ENCODE measurements around the gene CHRNB4. TPM values are rescaled to one million over a fixed set of nuclear protein-coding genes. Genes with fewer than 3 reads are reported as not detected.
A peak's percentile ranks its signal among the peaks of the same experiment; 100 is the strongest.

Gene CHRNB4
- total RNA-seq, 1 donor from 2014 or later = not detected

- Mint-ChIP-seq H3K9me3 (no peaks in the 10 kb centered on the region), H3K4me1 (ENCODE audit: low read depth) (no peaks in the 10 kb centered on the region), H3K27ac (no peak overlapping the region), H3K27me3 (ENCODE audit: insufficient read depth) (peaks cover 39% of the 10 kb centered on the region), H3K4me3 (no peak overlapping the region), H3K36me3 (ENCODE audit: low read depth) (no peaks in the 10 kb centered on the region)
- intact Hi-C loops (cut with micrococcal nuclease) = no loop called here
- no peak for DNase-seq (ENCODE audit: low spot score)
Observed at GRCh38 chr15:78624651-78625590, 16.1 kb downstream of the CHRNB4 start.

DNA sequence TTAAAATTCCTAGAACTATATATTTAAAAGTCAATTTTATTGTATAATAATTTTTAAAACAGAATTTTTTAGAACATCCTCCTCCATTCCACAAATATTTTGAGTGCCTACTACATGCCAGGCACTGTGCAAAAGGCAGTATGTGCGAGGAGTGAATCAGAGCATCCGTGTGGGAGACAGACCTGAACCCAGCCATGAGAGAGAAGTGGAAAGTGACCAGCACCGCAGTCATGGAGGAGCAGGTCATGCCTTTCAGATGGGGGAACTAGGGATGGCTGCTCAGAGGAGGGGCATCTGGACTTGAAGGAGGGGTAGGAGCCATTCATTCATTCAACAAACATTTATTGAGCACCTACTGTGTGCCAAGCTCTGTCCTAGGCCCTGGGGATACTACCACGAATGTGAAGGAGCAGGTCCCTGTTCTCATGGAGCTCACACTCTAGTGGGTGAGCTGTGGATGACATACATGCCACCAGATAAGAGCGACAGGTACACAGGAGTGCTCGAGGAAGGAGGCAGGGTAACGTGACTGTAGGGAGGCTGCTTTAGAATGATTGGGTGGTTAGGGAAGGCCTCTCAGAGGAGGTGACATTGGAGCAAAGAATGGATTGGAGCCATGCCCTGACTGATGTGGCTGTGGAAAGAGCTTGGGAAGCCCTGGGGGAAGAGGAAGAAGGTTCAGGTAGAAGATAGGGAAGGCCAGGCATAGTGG is 17.1 kb downstream of the CHRNB4 start:
- intact Hi-C loops (cut with micrococcal nuclease) = no loop called here
- no peak overlapping the region for H3K4me3 Mint-ChIP-seq
- H3K9me3 Mint-ChIP-seq = no peaks in the 10 kb centered on the region
- no peak for DNase-seq (ENCODE audit: low spot score)
- no peaks in the 10 kb centered on the region for H3K4me1 Mint-ChIP-seq (ENCODE audit: low read depth)
- H3K27me3 Mint-ChIP-seq (ENCODE audit: insufficient read depth) = peaks cover 49% of the 10 kb centered on the region
- H3K27ac Mint-ChIP-seq = no peak overlapping the region
- H3K36me3 Mint-ChIP-seq (ENCODE audit: low read depth) = no peaks in the 10 kb centered on the region

DNA sequence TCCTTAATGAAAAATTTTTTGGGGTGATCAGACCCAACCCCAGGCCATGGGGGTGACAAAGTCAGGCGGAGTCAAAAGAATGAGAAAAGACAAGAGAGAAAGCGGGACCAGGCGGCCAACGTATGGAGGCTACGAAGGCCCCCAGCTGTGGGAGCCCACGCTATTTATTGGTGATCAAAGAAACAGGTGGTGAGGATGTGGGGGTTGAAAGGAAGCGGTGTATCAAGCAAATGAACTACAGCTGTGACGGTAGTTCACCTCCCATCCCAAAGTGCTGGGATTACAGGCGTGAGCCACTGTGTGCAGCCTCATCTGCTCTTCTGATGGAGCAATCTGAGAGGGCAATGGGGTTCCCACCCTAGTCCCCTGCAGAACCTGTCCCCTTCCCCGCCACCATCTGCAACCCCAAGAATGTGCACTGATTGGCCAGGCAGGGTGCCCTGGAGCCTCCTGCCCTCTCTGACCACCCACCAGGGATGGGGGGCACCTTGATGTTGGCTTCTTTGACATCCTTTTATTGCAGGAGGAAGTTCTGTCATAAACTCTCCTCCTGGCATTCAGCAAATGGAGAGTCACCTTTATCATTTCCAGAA is 19.1 kb downstream of the CHRNB4 start:
- Mint-ChIP-seq H3K9me3 (no peaks in the 10 kb centered on the region), H3K36me3 (ENCODE audit: low read depth) (no peaks in the 10 kb centered on the region), H3K4me1 (ENCODE audit: low read depth) (no peaks in the 10 kb centered on the region), H3K27me3 (ENCODE audit: insufficient read depth) (peaks cover 49% of the 10 kb centered on the region), H3K27ac (no peak overlapping the region), H3K4me3 (no peak overlapping the region)
- DNase-seq (ENCODE audit: low spot score) = no peak
- intact Hi-C loops (cut with micrococcal nuclease) = no loop called here

GRCh38 chr15:78620527-78621421 is 20.2 kb downstream of the CHRNB4 start, which contains the start of gene CHRNA3:
Gene CHRNA3 (minus strand): TSS chr15:78620996. CDS start chr15:78620794, 202 bp downstream.
- Mint-ChIP-seq H3K4me1 (ENCODE audit: low read depth) (no peaks in the 10 kb centered on the region), H3K27me3 (ENCODE audit: insufficient read depth) (peaks cover 48% of the 10 kb centered on the region)
- DNase-seq (ENCODE audit: low spot score) = no peak

GRCh38 chr15:78620021-78620526 is 20.9 kb downstream of the CHRNB4 start:
- Mint-ChIP-seq H3K27ac (no peak overlapping the region), H3K27me3 (ENCODE audit: insufficient read depth) (peaks cover 48% of the 10 kb centered on the region), H3K4me3 (no peak overlapping the region), H3K9me3 (no peaks in the 10 kb centered on the region), H3K4me1 (ENCODE audit: low read depth) (no peaks in the 10 kb centered on the region), H3K36me3 (ENCODE audit: low read depth) (no peaks in the 10 kb centered on the region)
- intact Hi-C loops (cut with micrococcal nuclease) = no loop called here
- DNase-seq (ENCODE audit: low spot score) = no peak

More at GRCh38 chr15:78620527-78621421, 20.2 kb downstream of the CHRNB4 start, which contains the start of gene CHRNA3:
- intact Hi-C loops (cut with micrococcal nuclease) = no loop called here
- Mint-ChIP-seq H3K4me3 (no peak within 1 kb of the TSS), H3K27ac (no peak within 1 kb of the TSS), H3K9me3 (no peaks in the 10 kb centered on the region), H3K36me3 (ENCODE audit: low read depth) (no peaks in the 10 kb centered on the region)

- Mint-ChIP-seq H3K4me3 (no peak overlapping the region), H3K9me3 (no peaks in the 10 kb centered on the region), H3K27me3 (ENCODE audit: insufficient read depth) (peaks cover 52% of the 10 kb centered on the region), H3K36me3 (ENCODE audit: low read depth) (no peaks in the 10 kb centered on the region), H3K4me1 (ENCODE audit: low read depth) (no peaks in the 10 kb centered on the region), H3K27ac (no peak overlapping the region)
- DNase-seq (ENCODE audit: low spot score) = no peak
- intact Hi-C loops (cut with micrococcal nuclease) = no loop called here
Observed at GRCh38 chr15:78619022-78619950, 21.7 kb downstream of the CHRNB4 start.

GRCh38 chr15:78618490-78618934 is 22.5 kb downstream of the CHRNB4 start:
- Mint-ChIP-seq H3K4me1 (ENCODE audit: low read depth) (no peaks in the 10 kb centered on the region), H3K27me3 (ENCODE audit: insufficient read depth) (peaks cover 50% of the 10 kb centered on the region), H3K27ac (peak overlapping the region; percentile 61), H3K9me3 (no peaks in the 10 kb centered on the region), H3K36me3 (ENCODE audit: low read depth) (no peaks in the 10 kb centered on the region), H3K4me3 (no peak overlapping the region)
- peak; percentile 63 for DNase-seq (ENCODE audit: low spot score)
- intact Hi-C loops (cut with micrococcal nuclease) = loop anchor here (1.0 kb wide), 2 partner anchors 91 to 133 kb away; no protein-coding TSS in a partner anchor

DNA sequence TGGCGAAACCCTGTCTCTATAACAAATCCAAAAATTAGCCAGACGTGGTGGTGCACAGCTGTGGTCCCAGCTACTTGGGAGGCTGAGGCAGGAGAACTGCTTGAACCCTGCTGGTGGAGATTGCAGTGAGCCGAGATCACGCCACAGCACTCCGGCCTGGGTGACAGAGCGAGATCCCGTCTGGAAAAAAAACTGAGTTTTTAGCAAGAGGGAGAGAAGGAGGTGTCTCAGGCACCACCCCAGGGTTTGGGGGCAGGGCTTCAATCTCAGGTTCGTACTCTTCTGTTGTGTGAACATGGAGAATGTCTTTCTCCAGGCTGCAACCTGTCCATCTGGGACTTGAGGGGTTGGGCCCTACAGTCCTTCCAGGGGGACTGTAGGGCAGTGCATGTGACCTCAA is 22.9 kb downstream of the CHRNB4 start:
- Mint-ChIP-seq H3K9me3 (no peaks in the 10 kb centered on the region), H3K36me3 (ENCODE audit: low read depth) (no peaks in the 10 kb centered on the region), H3K27me3 (ENCODE audit: insufficient read depth) (peaks cover 46% of the 10 kb centered on the region), H3K4me3 (no peak overlapping the region), H3K27ac (no peak overlapping the region), H3K4me1 (ENCODE audit: low read depth) (no peaks in the 10 kb centered on the region)
- intact Hi-C loops (cut with micrococcal nuclease) = loop anchor here (1.0 kb wide), 2 partner anchors 91 to 133 kb away; no protein-coding TSS in a partner anchor
- DNase-seq (ENCODE audit: low spot score) = no peak

DNA sequence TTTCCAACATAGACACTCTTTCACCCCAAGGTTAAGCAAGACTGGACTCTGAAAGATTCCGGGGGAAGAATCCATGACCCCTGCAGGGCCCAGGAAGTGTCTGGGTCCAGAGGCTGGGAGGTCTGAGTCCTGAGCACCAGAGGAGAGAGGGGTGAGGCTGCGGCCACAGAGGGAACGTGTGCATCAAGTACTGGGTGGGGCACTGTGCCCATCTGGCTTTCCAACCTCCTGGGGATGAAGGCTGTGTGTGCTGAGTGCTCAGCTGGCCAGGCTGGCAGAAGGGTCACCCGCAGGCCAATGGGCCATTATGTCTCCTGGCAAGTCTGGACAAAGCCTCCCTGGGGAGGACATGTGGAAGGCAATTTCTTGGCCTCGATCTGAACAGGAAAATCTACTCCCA is 23.5 kb downstream of the CHRNB4 start:
- no peaks in the 10 kb centered on the region for H3K9me3 Mint-ChIP-seq
- H3K27me3 Mint-ChIP-seq (ENCODE audit: insufficient read depth) = peaks cover 40% of the 10 kb centered on the region
- intact Hi-C loops (cut with micrococcal nuclease) = no loop called here
- no peak overlapping the region for H3K27ac Mint-ChIP-seq
- no peak for DNase-seq (ENCODE audit: low spot score)
- no peaks in the 10 kb centered on the region for H3K36me3 Mint-ChIP-seq (ENCODE audit: low read depth)
- H3K4me3 Mint-ChIP-seq = no peak overlapping the region
- no peaks in the 10 kb centered on the region for H3K4me1 Mint-ChIP-seq (ENCODE audit: low read depth)

DNA sequence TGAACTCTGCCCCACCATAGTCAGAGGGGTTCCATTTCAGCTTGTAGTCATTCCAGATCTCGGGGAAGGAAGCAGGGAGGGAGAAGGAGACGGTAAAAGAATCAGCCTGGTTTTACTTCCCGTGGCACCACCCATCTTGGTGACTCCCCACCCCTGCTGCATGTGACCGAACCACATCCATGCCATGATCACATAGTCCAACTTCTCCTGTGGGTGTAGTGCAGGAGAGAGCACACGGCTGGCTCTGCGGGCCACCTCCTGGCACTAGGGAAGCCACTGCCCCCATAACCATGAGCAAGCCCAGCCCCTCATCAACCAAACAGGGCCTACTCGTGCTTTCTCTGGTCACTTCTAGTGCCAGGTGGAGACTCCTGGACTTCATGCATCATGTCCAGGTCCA is 23.9 kb downstream of the CHRNB4 start:
- no peaks in the 10 kb centered on the region for H3K4me1 Mint-ChIP-seq (ENCODE audit: low read depth)
- H3K27me3 Mint-ChIP-seq (ENCODE audit: insufficient read depth) = peaks cover 36% of the 10 kb centered on the region
- DNase-seq (ENCODE audit: low spot score) = no peak
- H3K4me3 Mint-ChIP-seq = no peak overlapping the region
- H3K9me3 Mint-ChIP-seq = no peaks in the 10 kb centered on the region
- intact Hi-C loops (cut with micrococcal nuclease) = no loop called here
- H3K36me3 Mint-ChIP-seq (ENCODE audit: low read depth) = no peaks in the 10 kb centered on the region
- no peak overlapping the region for H3K27ac Mint-ChIP-seq

GRCh38 chr15:78616506-78616905 is 24.5 kb downstream of the CHRNB4 start:
- H3K9me3 Mint-ChIP-seq = no peaks in the 10 kb centered on the region
- peaks cover 30% of the 10 kb centered on the region for H3K27me3 Mint-ChIP-seq (ENCODE audit: insufficient read depth)
- intact Hi-C loops (cut with micrococcal nuclease) = no loop called here
- no peak overlapping the region for H3K27ac Mint-ChIP-seq
- H3K4me1 Mint-ChIP-seq (ENCODE audit: low read depth) = no peaks in the 10 kb centered on the region
- DNase-seq (ENCODE audit: low spot score) = no peak
- no peaks in the 10 kb centered on the region for H3K36me3 Mint-ChIP-seq (ENCODE audit: low read depth)
- no peak overlapping the region for H3K4me3 Mint-ChIP-seq

All from activated T-helper 1 cell treated with anti-CD3 and anti-CD28 coated beads, Interleukin-12 subunit alpha, Interleukin-12 subunit beta, Interleukin-2, Interleukin-4 antibody, amounts not matched to agents 30 ng/mL and 10 ng/mL and 1 ng/mL, durations not matched to agents 14 hours and 24 hours and 36 hours (primary cell).